Hepatocyte (in vitro differentiated cells): ENCODE results near the gene AUNIP.
"Not testable (repeated sequence)": the region's sequence is repeated elsewhere in the genome, so short reads cannot be mapped to it uniquely, and the experiment has no call there.

Experiments used
- CTCF ChIP-seq: fragments of 200-600 bp; sonication (generic); IDR thresholded peaks from 2 replicates; pipeline ENCODE4 v1.5.1; 2016; ENCODE audit warnings: antibody characterized with exemption, mild to moderate bottlenecking; ENCODE audit not compliant: poor library complexity
- EZH2 ChIP-seq: fragments of 200-600 bp; sonication (generic); IDR thresholded peaks from 2 replicates; pipeline ENCODE4 v1.6.1; 2016; ENCODE audit warnings: antibody characterized with exemption, mild to moderate bottlenecking, borderline replicate concordance

DNA sequence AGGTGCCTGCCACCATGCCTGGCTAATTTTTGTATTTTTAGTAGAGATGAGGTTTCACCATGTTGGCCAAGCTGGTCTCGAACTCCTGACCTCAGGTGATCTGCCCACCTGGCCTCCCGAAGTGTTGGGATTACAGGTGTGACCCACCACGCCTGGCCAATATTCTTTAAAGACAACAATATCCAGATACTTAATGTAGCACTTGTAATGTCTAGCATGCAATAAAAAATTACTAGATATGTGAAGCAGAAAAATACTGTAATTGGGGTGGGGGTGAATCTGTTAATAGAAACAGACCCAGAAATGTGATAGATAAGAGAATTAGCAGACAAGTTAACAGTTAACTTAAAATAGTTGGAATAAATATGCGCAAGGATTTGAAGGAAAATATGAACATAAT, 19.4 kb downstream of the AUNIP start:
- not testable (repeated sequence) for TF ChIP-seq CTCF, EZH2
